Lower lobe of right lung (tissue), 2 donors: ENCODE measurements around the gene ACER2. TPM values are rescaled to one million over a fixed set of nuclear protein-coding genes. Genes with fewer than 3 reads are reported as not detected.

Experiments
- ATAC-seq, 2 donors: fragments of 200-7000 bp; cut with Tn5 transposase; one replicate each; pipeline ENCODE4 v1.9.1; 2020 to 2022; ENCODE audit warnings: mild to moderate bottlenecking in 2 of 2, moderate library complexity in 2 of 2
- DNase-seq: peaks from one replicate; pipeline ENCODE4 v3.0.0-alpha.2; 2020
- H3K27ac ChIP-seq: fragments of 200-600 bp; one replicate; pipeline ENCODE4 v1.8.0; 2022
- H3K27me3 ChIP-seq: fragments of 200-600 bp; one replicate; pipeline ENCODE4 v1.8.0; 2022; ENCODE audit warnings: low read depth
- H3K36me3 ChIP-seq: fragments of 200-600 bp; one replicate; pipeline ENCODE4 v1.8.0; 2022; ENCODE audit warnings: mild to moderate bottlenecking
- H3K4me1 ChIP-seq: fragments of 200-600 bp; one replicate; pipeline ENCODE4 v1.8.0; 2022
- H3K4me3 ChIP-seq: fragments of 200-600 bp; one replicate; pipeline ENCODE4 v1.8.0; 2022; ENCODE audit warnings: mild to moderate bottlenecking
- H3K9me3 ChIP-seq: fragments of 200-600 bp; one replicate; pipeline ENCODE4 v1.8.0; 2022
- CTCF ChIP-seq: fragments of 200-600 bp; IDR thresholded peaks from one replicate; pipeline ENCODE4 v1.8.0; 2022; ENCODE audit warnings: antibody characterized with exemption, mild to moderate bottlenecking
- intact Hi-C: fragments of 100-400 bp; cut with DNase I; formaldehyde crosslinking; loops from one replicate; pipeline ENCODE4 v1.11.0; 2022
- total RNA-seq: library from RNA; stranded (reverse); fragmentation: NEBNext Ultra II Directional; extraction: Animal tissue kit (Norgen Biotek cat#: 25700); gene quantifications from one replicate; pipeline ENCODE4 v1.2.1, GENCODE V29; 2021
- donor health status: DM: no; HTN: yes; CAD: no; lungs with severe emphysema.

The ACER2 gene
- total RNA-seq, 1 donor from 2014 or later, result 5.9 TPM

GRCh38 chr9:19451240-19452087 is 42.7 kb downstream of the ACER2 start:
- intact Hi-C loops, result no loop called here

GRCh38 chr9:19456426-19456825 is 47.6 kb downstream of the ACER2 start:
- peak; percentile 31 to 39 for ATAC-seq
- H3K4me1 ChIP-seq, result peaks cover 10% of the 10 kb centered on the region
- H3K27me3 ChIP-seq, result no peaks in the 10 kb centered on the region
- TF ChIP-seq CTCF, result no peak
- intact Hi-C loops, result no loop called here
- H3K4me3 ChIP-seq, result no peak overlapping the region
- H3K9me3 ChIP-seq, result no peaks in the 10 kb centered on the region
- DNase-seq, result no peak
- H3K36me3 ChIP-seq, result no peaks in the 10 kb centered on the region
- H3K27ac ChIP-seq, result no peak overlapping the region

More at GRCh38 chr9:19451240-19452087, 42.7 kb downstream of the ACER2 start:
- ATAC-seq, result no peak
- H3K4me1 ChIP-seq, result no peaks in the 10 kb centered on the region
- no peaks in the 10 kb centered on the region for H3K9me3 ChIP-seq
- no peak for TF ChIP-seq CTCF
- no peaks in the 10 kb centered on the region for H3K27me3 ChIP-seq
- no peak for DNase-seq
- H3K36me3 ChIP-seq, result peaks cover 3% of the 10 kb centered on the region
- no peak overlapping the region for H3K27ac ChIP-seq
- no peak overlapping the region for H3K4me3 ChIP-seq

GRCh38 chr9:19456996-19457692 is 48.3 kb downstream of the ACER2 start:
- ATAC-seq, result peak; percentile 96
- H3K4me3 ChIP-seq, result peak overlapping the region; percentile 21
- peaks cover 10% of the 10 kb centered on the region for H3K4me1 ChIP-seq
- peak overlapping the region; percentile 14 for H3K27ac ChIP-seq
- intact Hi-C loops, result no loop called here
- DNase-seq, result no peak
- H3K9me3 ChIP-seq, result no peaks in the 10 kb centered on the region
- no peaks in the 10 kb centered on the region for H3K27me3 ChIP-seq
- peak; percentile 96 for TF ChIP-seq CTCF
- no peaks in the 10 kb centered on the region for H3K36me3 ChIP-seq

- H3K4me1 ChIP-seq, result peaks cover 10% of the 10 kb centered on the region
- no peak for DNase-seq
- no peak overlapping the region for H3K27ac ChIP-seq
- H3K36me3 ChIP-seq, result no peaks in the 10 kb centered on the region
- no peaks in the 10 kb centered on the region for H3K27me3 ChIP-seq
- no peaks in the 10 kb centered on the region for H3K9me3 ChIP-seq
- ATAC-seq, result peak in 1 of 2 donors; percentile 27
- H3K4me3 ChIP-seq, result peak overlapping the region; percentile 21
- intact Hi-C loops, result no loop called here
- TF ChIP-seq CTCF, result peak; percentile 10
Observed at GRCh38 chr9:19457693-19458009, 48.8 kb downstream of the ACER2 start.

- Histone ChIP-seq H3K27ac (no peak overlapping the region), H3K4me3 (no peak overlapping the region), H3K27me3 (no peaks in the 10 kb centered on the region), H3K9me3 (no peaks in the 10 kb centered on the region), H3K36me3 (no peaks in the 10 kb centered on the region), H3K4me1 (peaks cover 10% of the 10 kb centered on the region)
- no peak for TF ChIP-seq CTCF
- DNase-seq (no peak), ATAC-seq (no peak)
- intact Hi-C loops, result no loop called here
Observed at GRCh38 chr9:19460243-19460642, 51.4 kb downstream of the ACER2 start.
